Measurements from ENCODE around the gene AKAP13.
"Not testable (repeated sequence)": the region's sequence is repeated elsewhere in the genome, so short reads cannot be mapped to it uniquely, and the experiment has no call there.

Gene AKAP13

GRCh38 chr15:85779249-85779648, 398.8 kb downstream of the AKAP13 start:
- DNase-seq: no peak

GRCh38 chr15:85780225-85780985, 400.0 kb downstream of the AKAP13 start:
- no peak for DNase-seq

GRCh38 chr15:85781099-85781498, 400.7 kb downstream of the AKAP13 start:
- no peak for DNase-seq

- no peak for DNase-seq
These were observed 401.7 kb downstream of the AKAP13 start for GRCh38 chr15:85782064-85782463.

- DNase-seq: no peak
These were observed 405.7 kb downstream of the AKAP13 start for GRCh38 chr15:85785887-85786780.

GRCh38 chr15:85786781-85787114, 406.3 kb downstream of the AKAP13 start:
- no peak for DNase-seq

- DNase-seq: no peak
These were observed 408.5 kb downstream of the AKAP13 start for GRCh38 chr15:85788771-85789495.

- DNase-seq: no peak
These were observed 409.1 kb downstream of the AKAP13 start for GRCh38 chr15:85789496-85789875.

- DNase-seq: no peak
These were observed 411.8 kb downstream of the AKAP13 start for GRCh38 chr15:85792102-85792731.

- peak; percentile 26 for DNase-seq
These were observed 412.6 kb downstream of the AKAP13 start for GRCh38 chr15:85792912-85793590.

GRCh38 chr15:85793641-85794597, 413.5 kb downstream of the AKAP13 start:
- peak; percentile 8 for DNase-seq

GRCh38 chr15:85794598-85795336, 414.4 kb downstream of the AKAP13 start, which contains the start of gene KLHL25:
TSS of gene KLHL25 (minus strand) at chr15:85794925. CDS start at chr15:85769810, 25,115 bp downstream.
- DNase-seq: peak; percentile 95

GRCh38 chr15:85795337-85796305, 415.2 kb downstream of the AKAP13 start:
- DNase-seq: no peak

- not testable (repeated sequence) for DNase-seq
These were observed 416.0 kb downstream of the AKAP13 start for GRCh38 chr15:85796371-85796770.
